Hematopoietic multipotent progenitor cell treated with erythropoietin and hydrocortisone succinate and interleukin-3 and kit ligand, for 8 days (in vitro differentiated cells): ENCODE data around the gene FARP1.

Experiments
- DNase-seq: peaks from one replicate; pipeline ENCODE4 v3.0.0-alpha.2; 2015

Gene FARP1

GRCh38 chr13:98451676-98452470 lies 309.0 kb downstream of the FARP1 start:
- DNase-seq, result no peak

DNA sequence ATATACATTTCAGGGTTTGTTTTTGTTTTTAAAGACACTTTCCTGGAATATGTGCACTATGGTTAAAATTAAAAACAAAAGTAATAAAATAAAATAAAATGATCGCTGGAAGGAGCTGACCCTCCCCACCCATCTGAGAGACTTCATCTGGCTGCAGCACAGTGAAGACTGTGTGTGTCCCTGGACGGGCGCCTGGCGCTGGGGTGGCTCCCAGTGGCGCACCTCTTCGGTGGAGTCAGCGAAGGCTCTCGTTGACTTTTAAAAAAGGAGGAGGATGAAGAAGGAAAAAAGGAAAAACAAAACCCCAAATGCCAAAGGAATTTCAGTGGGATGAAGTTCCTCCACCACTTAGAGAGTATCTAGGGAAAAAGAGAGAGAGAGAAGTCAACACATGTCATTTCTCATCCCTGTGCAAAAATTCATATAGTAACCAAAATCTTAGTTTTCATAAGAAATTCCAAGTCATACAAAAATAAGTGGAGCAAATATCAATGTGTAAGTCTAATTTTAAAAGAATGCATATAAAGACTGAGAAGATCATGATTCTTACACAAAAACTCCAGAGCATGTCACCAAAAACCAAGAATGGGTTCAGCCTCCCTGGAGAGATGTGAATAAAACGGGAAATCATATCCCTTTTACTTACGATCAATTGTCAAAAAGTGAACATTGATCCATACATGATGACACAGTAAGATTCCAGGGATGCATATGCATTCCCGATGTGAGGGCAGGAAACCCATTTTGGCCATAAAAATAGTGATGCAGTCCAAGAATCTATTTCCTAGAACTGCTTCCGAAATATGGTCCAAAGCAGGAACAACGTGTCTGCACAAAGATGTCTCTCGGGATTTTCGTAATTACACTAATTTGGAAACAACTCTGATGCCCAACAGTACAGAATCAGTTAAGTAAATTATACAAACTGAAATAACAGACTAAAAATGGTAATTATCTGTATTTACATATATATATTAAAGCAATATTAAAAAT lies 310.3 kb downstream of the FARP1 start:
- no peak for DNase-seq

GRCh38 chr13:98454389-98454881 lies 311.5 kb downstream of the FARP1 start:
- DNase-seq, result peak; percentile 72

GRCh38 chr13:98456413-98456845 lies 313.5 kb downstream of the FARP1 start:
- DNase-seq, result no peak

DNA sequence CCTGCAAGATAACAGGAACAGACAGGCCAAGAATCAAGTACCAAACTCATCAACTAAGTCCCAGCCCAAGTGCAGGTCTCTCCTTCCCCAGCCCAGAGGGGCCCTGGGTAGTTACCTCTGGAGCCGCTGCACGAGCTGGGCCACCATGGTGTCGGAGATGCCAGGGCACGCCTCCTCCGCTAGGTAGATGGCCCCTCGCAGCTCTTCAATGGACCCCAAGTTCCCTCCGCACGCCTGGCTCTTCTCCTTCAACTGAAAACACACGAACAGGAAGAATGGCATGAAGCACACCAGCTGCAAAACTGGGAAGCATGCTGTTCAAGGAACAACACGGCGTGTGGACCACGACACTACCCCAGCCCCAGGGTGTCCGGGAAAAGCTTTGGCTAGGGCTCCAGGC lies 314.2 kb downstream of the FARP1 start:
- DNase-seq, result no peak

DNA sequence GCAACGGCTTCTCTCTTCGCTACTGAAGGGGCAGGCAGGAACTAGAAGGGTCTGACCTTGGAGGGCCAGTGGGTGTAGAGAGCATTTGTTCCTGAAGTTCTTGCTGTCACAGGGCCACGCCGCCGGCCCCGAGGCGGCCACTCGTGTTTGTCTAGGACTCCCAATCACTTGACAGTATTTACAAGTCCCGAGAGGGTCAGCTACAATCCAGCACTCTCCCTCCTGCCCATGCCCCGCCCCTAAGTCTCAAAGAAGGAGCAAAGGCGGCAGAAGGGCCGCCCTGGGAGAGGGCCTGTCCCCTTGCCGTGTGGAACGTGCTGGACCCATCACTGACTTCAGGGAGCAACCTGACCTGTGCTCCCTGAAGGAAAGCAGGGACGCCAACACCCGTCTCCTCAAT lies 315.5 kb downstream of the FARP1 start:
- no peak for DNase-seq

DNA sequence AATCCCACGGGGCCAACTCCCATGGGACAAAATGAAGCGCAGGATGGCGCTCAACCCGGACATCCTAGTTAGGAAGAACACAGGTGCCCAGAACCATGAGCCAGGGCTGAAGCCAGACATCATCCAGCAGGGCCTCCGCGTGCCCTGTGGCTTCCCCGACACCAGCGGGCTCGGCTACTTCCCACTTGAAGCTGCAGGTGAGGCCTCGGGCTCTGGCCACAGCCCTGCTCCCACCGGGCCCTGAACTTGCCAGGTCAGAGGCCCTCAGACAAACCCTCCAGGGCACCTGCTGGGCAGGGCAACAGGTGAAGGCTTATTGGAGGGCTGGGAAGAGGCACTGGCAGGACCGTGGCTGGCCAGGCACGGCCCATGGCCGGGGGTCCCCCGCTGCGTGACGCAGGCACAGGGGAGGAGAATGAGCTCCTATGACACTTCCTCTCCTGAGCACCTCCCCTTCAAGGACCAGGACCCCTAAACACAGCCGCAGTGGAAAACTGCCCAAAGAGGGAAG lies 316.3 kb downstream of the FARP1 start:
- DNase-seq, result no peak

- DNase-seq, result no peak
These were observed 317.0 kb downstream of the FARP1 start for GRCh38 chr13:98459721-98460370.

DNA sequence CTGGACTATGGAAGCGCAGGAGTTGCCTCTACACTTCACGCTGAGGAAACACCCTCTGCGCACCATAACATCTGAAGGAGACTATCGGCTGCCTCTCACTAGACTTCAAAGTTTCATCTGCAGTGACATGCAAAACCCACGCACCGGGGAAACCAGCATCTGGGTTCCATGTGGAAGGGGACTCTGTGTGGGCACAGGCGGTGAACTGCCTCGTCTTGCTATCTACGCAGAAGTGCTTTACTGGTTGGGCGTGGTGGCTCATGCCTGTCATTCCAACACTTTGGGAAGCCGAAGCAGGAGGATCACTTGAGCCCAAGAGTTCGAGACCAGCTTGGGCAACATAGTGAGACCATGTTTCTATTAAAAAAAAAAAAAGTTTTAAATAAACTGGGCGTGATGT lies 317.6 kb downstream of the FARP1 start:
- DNase-seq, result no peak

- no peak for DNase-seq
These were observed 318.8 kb downstream of the FARP1 start for GRCh38 chr13:98461486-98462240.

GRCh38 chr13:98462241-98462882 lies 319.5 kb downstream of the FARP1 start:
- DNase-seq, result no peak

DNA sequence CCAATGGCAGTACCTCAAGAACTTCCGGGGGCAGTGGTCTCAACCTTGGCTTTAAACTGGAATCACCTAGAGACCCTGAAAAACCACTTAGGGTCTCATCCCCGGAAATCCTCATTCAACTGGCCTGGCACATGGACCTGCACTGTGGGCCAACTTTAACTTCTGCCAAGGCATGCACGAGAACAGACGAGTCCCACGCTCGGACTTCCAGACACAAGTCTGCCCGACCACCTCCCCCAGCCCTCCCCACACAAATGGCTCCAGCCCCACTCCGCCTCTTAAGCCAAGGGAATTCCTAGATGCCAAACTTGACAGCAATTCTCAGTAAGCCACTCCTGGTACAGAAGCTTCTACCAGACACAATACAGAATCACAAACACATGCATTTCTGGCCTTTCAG lies 320.1 kb downstream of the FARP1 start:
- DNase-seq, result no peak

DNA sequence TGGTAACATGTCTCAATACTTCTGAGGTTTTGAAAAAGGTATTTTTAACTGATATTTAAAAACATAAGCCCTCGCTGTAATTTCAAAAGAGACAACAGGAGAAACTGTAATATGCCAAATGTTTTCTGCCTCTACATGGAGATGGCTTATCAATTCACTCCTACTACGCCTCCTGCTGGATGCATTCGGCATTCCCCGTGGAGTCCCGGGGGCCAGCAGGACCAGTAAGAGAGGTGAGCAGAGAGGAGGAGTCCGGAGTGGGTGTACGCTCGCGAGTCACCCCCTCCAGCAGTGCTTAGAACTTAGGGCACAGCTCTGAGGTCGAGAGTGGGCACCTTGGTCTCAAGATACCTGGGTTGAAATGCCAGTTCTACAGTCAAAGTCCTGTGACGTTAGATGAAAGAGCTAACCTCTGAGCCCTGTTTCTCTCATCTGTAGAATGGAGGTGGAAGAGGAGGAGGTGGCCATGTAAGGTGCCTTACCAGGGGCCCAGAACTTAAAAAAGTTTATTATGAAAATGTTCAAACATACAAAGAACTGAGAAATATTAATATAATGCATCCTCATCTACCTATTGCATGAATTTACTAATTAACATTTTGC lies 323.8 kb downstream of the FARP1 start:
- DNase-seq, result peak; percentile 61

DNA sequence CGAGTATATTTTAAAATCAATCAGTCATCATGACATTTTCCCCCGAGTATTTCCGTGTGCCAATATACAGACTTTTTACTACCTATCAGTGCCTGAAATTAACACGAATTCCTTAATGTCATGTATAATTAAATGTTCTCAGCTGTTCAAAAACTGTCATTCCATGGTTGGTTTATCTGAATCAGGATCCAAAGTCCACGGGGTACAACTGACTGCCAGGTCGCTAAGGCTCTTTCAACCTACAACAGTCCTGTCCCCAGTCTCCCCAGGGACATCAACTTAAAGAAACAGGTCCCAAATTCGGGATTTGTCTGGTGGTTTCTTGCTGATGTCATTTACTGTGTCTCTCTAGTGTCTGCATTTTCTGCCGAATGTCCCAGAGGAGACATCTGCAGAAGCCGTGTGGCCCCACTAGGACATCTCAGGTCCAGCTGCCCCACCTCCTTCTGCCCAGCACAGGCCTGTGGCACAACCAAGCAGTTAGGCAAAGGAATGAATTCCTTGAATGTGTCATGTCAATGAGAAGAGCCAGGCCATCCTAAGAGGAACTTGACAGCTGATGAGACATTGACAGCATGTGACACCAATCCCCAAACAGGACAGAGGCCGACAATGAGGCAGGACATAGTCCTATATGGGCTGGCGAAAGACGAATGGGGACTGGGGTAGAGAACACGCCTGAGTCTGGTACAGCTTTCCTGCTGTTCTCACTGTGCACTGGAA lies 324.5 kb downstream of the FARP1 start:
- no peak for DNase-seq

DNA sequence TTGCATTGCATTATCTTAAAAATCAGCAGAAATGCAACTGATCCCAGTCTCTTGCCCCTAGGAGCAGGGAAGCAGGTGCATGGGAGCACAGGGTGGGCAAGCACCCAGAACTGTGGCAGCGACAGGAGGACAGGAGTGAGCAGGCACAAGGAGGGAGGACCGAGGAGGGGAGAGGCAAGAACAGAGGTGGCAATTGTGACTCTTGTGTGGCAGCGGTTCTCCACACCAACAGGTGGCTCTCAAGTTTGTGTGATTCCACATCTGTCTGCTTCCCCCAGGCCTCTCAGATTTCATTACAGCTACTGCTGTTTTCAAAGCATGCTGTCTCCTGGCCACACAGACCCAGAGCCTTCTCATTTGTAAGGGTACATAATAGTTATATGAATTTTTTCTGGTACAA lies 325.5 kb downstream of the FARP1 start:
- DNase-seq, result no peak

GRCh38 chr13:98468929-98469328 lies 326.0 kb downstream of the FARP1 start:
- no peak for DNase-seq

GRCh38 chr13:98470920-98471319 lies 328.0 kb downstream of the FARP1 start:
- no peak for DNase-seq

- peak; percentile 48 for DNase-seq
These were observed 329.0 kb downstream of the FARP1 start for GRCh38 chr13:98471934-98472333.

DNA sequence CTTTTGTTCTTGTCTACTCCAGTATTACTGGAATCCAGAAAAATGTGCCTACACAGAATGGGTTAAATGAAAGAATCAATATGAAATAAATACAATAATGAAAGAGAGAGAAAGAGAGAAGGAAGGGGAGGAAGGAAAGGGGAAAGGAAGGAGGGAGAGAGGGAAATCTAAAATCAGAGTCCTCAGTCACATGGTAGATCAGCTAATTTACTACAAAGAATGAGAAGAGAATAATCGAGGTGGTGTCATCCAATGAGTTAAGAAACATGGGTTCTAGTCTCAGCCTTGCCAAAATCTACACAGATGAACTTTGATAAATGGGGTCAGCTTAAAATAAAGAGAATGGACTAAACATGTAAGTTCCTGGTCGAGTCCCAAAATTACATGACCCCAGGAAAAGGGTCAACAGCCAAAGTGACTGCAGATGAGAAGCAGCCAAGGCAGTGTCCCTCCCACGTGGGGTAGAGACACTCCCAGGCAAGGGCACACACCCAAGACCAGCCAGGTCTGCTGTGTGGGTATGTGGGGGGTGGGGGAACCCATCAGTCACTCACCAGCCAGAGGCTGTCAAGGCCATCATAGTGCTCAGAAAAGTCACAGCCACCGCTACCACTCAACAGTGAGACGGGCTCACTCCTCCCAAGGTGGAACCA lies 330.4 kb downstream of the FARP1 start:
- peak; percentile 10 for DNase-seq

GRCh38 chr13:98473788-98474144 lies 330.9 kb downstream of the FARP1 start:
- DNase-seq, result no peak
